ENCODE results near the gene TMEM140. TPM values are rescaled to one million over a fixed set of nuclear protein-coding genes. Genes with fewer than 3 reads are reported as not detected.

Gene TMEM140
- total and polyA plus RNA-seq, 2 of the 13 experiments (the other 11 are each of a cell fraction or from before 2014, with no cell fraction given) = 9.2 to 21.7 TPM

- TF ChIP-seq FOXA1 (IDR thresholded peaks at IDR 0.05) (no peak), FOXA1 (CRISPR knock-in tag; IDR thresholded peaks at IDR 0.05) (no peak), ZNF318 (CRISPR knock-in tag; IDR thresholded peaks at IDR 0.05) (peak; percentile 23; the same call in 1 of the 2 replicates), CBX1 (IDR thresholded peaks at IDR 0.05; ENCODE audit: low read depth) (peak; percentile 76), POGZ (CRISPR knock-in tag; IDR thresholded peaks at IDR 0.05) (peak; percentile 93), TEAD2 (CRISPR knock-in tag; IDR thresholded peaks at IDR 0.05) (no peak), TBL1XR1 (IDR thresholded peaks at IDR 0.05; ENCODE audit: borderline replicate concordance, low read length, partially characterized antibody) (peak; percentile 34), IKZF5 (CRISPR knock-in tag; IDR thresholded peaks at IDR 0.05) (peak; percentile 95), CHD2 (IDR thresholded peaks at IDR 0.05; ENCODE audit: low read depth, low read length) (peak; percentile 45; the same call in 1 of the 2 replicates), ZNF589 (CRISPR knock-in tag; conservative IDR thresholded peaks at IDR 0.05) (peak; percentile 74; the same call in 1 of the 2 replicates), TAF1 (CRISPR knock-in tag; IDR thresholded peaks at IDR 0.05) (peak; percentile 89)
- TF ChIP-seq, protein P1, sequence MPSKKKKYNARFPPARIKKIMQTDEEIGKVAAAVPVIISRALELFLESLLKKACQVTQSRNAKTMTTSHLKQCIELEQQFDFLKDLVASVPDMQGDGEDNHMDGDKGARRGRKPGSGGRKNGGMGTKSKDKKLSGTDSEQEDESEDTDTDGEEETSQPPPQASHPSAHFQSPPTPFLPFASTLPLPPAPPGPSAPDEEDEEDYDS (CRISPR knock-in tag; IDR thresholded peaks at IDR 0.05) = peak; percentile 38; the same call in 1 of the 2 replicates
- TF ChIP-seq, protein P2, sequence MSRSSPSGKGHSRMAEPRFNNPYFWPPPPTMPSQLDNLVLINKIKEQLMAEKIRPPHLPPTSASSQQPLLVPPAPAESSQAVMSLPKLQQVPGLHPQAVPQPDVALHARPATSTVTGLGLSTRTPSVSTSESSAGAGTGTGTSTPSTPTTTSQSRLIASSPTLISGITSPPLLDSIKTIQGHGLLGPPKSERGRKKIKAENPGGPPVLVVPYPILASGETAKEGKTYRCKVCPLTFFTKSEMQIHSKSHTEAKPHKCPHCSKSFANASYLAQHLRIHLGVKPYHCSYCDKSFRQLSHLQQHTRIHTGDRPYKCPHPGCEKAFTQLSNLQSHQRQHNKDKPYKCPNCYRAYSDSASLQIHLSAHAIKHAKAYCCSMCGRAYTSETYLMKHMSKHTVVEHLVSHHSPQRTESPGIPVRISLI (CRISPR knock-in tag; IDR thresholded peaks at IDR 0.05; ENCODE audit: borderline replicate concordance) = no peak
These were observed 22.6 kb downstream of the TMEM140 start, which contains the start of gene CYREN (continued) for GRCh38 chr7:135170274-135170997.
